GM18508 (cell line): ENCODE data around the gene COG3.

Experiments
- ATAC-seq: cut with Tn5 transposase; IDR thresholded peaks from one replicate; pipeline ENCODE4 v1.9.1; 2021; ENCODE audit warnings: moderate number of reproducible peaks; ENCODE audit not compliant: insufficient read depth, unreplicated experiment

The COG3 gene

DNA sequence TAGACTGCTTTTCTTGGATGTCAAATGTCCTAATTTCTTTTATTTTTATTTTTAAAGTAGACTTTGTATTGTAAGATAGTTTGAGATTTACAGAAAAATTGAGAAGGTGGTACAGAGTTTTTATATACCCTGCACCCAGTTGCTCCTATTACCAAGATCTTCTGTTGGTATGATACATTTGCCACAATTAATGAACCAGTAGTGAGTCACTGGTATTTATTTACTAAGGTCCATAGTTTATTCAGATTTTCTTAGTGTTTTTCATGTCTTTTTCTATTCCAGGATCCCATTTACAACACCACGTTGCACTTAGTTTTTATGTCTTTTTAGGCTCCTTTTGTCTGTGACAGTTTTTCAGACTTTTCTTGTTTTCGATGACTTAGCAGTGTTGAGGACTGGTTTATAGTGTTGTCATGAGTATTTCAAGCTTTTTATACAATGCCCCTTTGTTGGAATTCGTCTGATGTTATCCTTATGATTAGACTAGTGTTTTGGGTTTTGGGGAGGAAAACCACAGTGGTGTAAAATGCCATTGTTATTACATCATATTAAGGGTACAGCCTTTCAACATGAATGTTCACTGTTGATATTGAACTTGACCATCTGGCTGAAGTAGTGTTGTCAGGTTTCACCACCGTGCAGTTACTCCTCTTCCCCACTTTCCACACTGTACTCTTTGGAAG lies 35.9 kb downstream of the COG3 start:
- ATAC-seq = no peak

- no peak for ATAC-seq
Measured at GRCh38 chr13:45501175-45501526, 36.4 kb downstream of the COG3 start.

GRCh38 chr13:45503658-45504057 lies 38.9 kb downstream of the COG3 start:
- ATAC-seq = no peak

DNA sequence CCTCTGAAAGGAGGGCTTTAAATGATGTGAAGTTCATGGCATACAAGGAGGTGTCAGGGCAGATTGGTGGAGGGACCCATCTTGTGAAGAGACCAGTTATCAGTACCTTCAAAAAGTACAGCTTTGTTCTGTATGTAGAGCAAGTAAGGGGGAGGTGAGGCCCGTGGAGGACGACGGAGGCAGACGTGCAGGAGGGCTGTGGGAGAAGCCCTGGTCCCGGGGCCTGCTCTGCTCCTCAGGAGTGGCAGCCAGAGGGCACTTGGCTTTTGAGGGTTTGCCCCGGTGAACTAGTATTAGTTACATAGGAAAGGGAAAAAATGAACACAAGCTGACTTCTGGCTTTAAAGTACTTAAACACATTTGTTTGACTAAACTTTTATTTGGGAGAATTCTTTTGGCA lies 42.1 kb downstream of the COG3 start:
- no peak for ATAC-seq

DNA sequence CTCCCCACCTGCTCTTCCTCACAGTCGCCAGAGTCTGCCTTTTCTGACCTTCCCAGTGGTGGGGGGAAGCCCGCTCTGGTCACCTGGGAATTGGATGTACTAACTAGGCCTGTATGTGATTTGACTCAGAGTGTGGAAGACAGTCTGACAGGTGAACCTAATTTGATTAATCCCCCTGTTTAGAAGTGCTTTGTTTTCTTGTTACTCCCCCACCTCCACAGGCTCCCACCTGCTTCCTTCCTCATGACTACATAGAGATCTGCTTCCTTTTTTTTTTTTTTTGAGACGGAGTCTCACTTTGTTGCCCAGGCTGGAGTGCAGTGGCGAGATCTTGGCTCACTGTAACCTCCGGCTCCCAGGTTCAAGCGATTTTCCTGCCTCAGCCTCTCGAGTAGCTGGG lies 44.0 kb downstream of the COG3 start:
- ATAC-seq = no peak

- ATAC-seq = no peak
Measured at GRCh38 chr13:45510672-45511071, 45.9 kb downstream of the COG3 start.

DNA sequence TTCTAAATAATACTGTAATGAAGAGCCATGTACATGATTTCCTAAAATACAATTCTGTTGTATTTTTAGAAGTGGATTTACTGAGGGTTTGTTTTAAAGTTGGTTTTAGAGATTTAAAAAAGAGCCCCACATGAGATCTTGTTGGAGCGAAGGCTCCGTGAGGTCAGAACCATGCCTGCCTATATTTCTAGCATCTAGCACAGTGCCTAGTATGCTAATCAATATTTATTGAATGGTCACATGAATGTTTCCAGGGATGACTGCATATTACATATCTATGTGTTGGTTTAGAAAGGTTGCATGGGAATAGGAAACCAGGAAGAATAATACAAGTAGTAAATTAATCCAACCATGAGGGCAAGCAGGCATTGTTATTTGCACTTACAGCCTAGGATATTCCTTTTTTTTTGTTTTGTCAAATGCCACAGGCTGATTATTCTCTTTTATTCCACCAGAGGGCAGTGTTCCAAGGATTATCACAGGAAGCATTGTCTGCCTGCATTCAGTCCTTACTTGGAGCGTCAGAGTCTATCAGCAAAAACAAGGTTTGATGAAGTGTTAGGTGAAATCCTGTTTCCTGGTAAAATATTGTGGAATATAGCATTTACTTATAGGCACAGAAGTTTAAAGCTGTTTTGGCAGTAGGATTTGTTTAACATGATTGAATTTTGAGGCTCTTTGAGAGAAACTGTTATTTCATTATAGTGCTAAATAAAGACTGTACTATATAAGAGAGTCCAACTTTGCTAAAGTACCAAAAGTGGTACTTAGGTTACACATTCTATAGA lies 46.8 kb downstream of the COG3 start:
- no peak for ATAC-seq

GRCh38 chr13:45512098-45512496 lies 47.4 kb downstream of the COG3 start:
- no peak for ATAC-seq

GRCh38 chr13:45516757-45517156 lies 52.0 kb downstream of the COG3 start:
- ATAC-seq = no peak

DNA sequence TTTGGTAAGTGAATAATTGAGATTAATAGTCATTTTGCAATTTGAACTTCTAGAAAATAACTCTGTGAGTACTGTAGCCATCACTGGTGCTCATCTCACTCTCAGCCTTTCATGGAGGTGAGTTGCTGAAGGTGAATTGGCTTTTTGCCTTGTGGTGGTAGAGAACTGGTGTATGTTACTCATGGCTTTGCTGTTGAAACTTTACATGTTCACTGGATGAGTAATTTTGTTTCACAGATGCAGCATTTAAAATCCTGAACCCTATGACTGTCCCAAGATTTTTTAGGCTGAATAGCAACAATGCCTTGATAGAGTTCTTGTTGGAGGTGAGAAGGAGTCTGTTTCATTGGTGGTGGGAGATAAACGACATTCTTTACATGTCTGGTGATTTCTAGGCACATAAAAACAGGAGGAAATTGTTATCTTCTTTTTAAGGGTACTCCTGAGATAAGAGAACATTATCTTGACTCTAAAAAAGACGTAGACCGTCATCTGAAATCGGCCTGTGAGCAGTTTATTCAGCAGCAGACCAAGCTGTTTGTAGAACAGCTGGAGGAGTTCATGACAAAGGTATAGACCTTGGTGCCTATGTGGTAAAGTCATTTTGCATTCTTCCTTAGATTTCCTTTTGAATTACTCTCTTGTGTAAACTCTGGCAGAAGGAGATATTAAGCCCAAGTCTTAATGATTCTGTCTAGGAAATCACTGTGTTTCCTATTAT lies 53.9 kb downstream of the COG3 start:
- ATAC-seq = no peak

DNA sequence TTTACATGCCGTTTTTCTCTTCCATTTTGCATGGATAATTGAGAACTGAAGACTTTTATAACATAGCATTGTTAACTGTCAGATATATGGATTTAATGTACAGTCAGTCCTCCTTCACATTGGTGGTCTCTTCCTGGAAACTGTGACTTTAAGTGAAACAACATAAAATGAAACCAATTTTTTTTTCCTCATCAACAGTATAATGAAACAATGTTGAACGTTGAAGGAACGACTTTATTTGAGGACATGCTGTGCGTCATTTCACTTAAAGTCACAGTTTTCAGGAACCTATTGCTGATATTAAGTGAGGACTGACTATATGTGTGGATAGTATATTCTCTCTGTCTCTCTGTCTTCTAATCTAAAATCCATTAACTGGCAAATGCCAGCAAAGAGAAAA lies 54.8 kb downstream of the COG3 start:
- no peak for ATAC-seq

DNA sequence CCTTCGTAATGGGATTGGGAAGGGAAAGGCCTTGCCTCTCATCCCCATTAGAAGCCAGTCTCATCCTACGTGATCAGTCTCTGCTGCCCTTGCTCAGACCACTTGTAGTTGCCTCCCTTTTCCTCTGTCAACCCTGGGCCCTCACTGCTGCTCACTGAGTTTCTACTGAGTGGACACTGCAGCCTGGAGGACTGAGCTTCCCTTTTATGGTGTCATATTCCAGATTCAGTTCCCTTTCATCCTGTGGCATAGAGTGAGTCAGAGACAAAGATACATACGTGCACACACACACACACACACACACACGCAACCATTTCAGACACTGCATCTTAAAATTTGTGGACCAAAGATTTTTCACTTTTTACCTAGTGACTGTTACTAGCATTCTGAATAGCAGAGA lies 56.6 kb downstream of the COG3 start:
- no peak for ATAC-seq

GRCh38 chr13:45522571-45522970 lies 57.8 kb downstream of the COG3 start:
- ATAC-seq = no peak

DNA sequence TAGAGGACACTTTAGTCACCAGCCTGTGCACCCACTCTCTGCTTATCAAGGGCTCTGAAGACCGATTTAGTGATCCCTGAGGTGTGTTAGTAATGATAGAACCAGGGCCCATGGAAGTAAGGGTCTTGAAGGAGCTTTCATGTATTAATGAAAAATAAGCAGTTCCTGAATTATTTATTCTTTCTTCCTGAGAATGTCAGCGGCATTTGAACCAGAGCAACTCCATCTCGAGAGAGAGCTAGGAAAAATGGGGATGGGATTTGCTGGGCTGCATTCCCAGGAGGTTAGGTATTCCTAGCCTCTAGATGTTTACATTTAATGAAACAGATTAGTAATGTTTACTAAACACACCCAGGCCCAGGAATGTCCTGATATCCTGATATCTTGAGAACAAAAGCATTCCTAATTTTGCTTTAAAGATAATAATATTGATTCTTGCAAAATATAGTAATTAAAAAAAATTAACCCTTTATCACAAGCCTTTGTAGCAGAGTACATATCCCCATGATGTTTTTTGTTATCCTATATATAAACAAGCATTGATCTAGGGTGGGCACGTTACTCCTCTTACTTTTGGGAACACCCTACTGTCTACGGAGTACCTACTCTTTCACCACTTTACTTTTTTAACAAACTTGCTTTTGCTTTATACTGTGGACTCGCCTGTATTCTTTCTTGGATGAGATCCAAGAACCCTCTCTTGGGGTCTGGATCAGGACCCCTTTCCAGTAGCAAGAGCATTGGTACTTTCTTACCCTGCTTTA lies 63.1 kb downstream of the COG3 start:
- ATAC-seq = no peak

DNA sequence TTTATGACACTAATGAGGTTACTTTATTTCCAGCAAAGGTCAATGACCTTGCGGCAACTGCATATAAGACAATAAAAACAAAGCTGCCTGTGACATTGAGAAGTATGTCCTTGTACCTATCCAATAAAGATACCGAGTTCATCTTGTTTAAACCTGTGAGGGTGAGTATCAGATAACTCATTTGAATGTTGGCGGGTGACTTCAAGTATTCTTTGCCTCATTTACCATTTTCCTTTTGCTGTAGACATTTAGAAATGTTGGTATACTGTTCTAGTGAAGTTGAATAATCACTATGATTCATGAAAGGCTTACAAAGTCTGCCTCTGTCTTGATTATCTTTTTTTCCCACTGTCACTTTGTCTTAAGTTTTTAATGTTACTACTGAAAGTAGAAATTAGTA lies 65.0 kb downstream of the COG3 start:
- no peak for ATAC-seq

DNA sequence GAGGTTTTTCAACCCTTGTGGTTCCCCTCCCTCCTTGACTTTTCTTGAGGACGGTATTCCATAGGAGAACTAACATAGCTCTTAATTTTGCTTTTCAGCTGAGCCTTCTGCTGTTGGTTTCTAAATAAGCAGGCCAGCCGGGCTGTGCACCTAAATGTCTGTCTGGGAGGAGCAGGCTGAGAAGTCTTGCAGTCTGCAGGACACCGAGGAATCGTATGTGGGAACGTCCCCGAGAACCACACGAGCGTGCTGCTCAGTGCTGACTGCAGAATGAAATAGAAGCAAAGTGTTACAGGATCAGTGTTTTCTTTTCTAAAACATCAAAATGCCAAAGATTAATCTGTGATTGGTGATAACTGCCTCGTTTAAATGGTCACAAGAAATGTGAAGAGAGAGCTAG lies 69.9 kb downstream of the COG3 start:
- no peak for ATAC-seq

- no peak for ATAC-seq
Measured at GRCh38 chr13:45536224-45536623, 71.5 kb downstream of the COG3 start.

DNA sequence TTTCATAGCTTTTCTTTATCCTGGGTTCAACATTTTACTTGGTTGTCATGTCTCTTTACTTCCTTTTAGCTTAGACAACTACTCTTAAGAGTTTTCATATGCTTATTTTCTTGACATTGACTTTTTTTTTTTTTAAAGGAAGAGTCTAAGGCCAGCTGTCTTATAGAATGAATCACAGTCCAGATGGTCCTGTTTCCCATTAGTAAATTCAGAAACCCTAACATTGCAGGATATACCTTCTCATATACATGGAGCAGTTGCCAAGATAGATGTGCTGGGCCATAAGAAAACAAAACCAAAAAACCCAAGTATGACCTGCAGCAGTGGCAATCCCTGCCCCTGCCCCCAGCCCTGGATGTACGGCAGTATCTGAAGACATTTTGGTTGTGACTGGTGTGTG lies 72.8 kb downstream of the COG3 start:
- no peak for ATAC-seq

- ATAC-seq = no peak
Measured at GRCh38 chr13:45538382-45538781, 73.6 kb downstream of the COG3 start.

DNA sequence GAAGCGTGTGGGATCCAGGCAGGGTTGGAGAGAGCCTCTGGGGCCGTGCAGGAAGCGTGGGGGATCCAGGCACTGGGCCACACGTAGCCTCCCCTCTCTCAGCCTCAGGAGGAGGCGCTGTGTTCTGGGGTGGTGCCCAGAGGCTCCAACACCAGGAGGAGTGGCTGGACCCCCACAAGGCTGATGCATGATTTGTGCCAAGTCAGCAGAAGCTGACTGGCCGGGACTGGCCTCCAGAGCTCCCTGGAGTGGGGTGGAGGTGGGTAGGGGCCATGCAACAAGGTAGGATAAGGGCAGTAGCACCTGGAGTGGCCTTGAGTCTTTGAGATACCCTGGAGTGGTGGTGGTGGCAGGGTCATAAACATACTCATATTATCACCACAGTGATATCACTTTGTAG lies 75.5 kb downstream of the COG3 start:
- ATAC-seq = no peak

DNA sequence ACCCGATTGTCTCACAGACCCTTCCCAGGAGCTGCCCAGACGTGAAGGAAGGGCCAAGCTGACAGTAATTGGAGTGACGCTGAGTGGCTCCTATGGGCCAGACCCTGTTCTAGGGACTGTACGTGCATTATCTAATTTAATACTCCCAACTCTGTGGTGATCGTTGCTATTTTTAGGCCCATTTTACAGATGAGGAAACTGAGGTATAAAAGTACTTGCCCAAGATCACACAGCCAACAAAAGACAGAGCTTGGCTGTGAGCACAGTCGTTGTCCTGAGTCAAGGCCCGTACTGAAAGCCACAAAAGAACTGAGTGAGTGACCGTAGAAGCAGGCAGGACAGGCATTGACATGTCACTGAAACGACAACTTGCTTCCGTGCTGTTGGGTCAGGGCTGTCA lies 76.1 kb downstream of the COG3 start:
- ATAC-seq = no peak
